Liver (tissue), 9 donors: Measurements from ENCODE around the gene TMCO5A. TPM values are rescaled to one million over a fixed set of nuclear protein-coding genes. Genes with fewer than 3 reads are reported as not detected.

Experiments used
- DNase-seq: peaks from one replicate; pipeline ENCODE4 v3.0.0-alpha.2; 2017; ENCODE audit warnings: low spot score
- H3K27ac ChIP-seq, 2 donors: one replicate each; pipeline ENCODE4 v1.7.0; 2013; ENCODE audit warnings: inconsistent platforms in 2 of 2, low read length in 2 of 2, control low read depth in 1 of 2, low read depth in 1 of 2, mild to moderate bottlenecking in 1 of 2
- H3K27me3 ChIP-seq, 4 donors: one replicate each; pipeline versions ENCODE4 v1.6.1 to v1.7.0; 2013; ENCODE audit warnings: low read length in 3 of 4, inconsistent platforms in 1 of 4, mild to moderate bottlenecking in 1 of 4, moderate library complexity in 1 of 4; ENCODE audit not compliant: control insufficient read depth in 4 of 4, insufficient read depth in 4 of 4
- H3K36me3 ChIP-seq, 4 donors: one replicate each; pipeline versions ENCODE4 v1.6.1 to v1.7.0; 2013; ENCODE audit warnings: low read length in 3 of 4, mild to moderate bottlenecking in 3 of 4, low read depth in 1 of 4, moderate library complexity in 1 of 4; ENCODE audit not compliant: control insufficient read depth in 4 of 4, insufficient read depth in 3 of 4
- H3K4me1 ChIP-seq, 4 donors: one replicate each; pipeline versions ENCODE4 v1.6.1 to v1.7.0; 2013; ENCODE audit warnings: low read length in 3 of 4, mild to moderate bottlenecking in 3 of 4, moderate library complexity in 1 of 4; ENCODE audit not compliant: control insufficient read depth in 4 of 4, insufficient read depth in 4 of 4
- H3K4me3 ChIP-seq, 3 donors: one replicate each; pipeline versions ENCODE4 v1.6.1 to v1.7.0; 2013; ENCODE audit warnings: low read length in 3 of 3, control low read depth in 1 of 3, low read depth in 1 of 3, mild to moderate bottlenecking in 1 of 3
- H3K9ac ChIP-seq, 2 donors: one replicate each; pipeline ENCODE4 v1.7.0; 2013; ENCODE audit warnings: low read length in 2 of 2, mild to moderate bottlenecking in 2 of 2, moderate library complexity in 2 of 2, control low read depth in 1 of 2, low read depth in 1 of 2
- H3K9me3 ChIP-seq, 4 donors: one replicate each; pipeline versions ENCODE4 v1.6.1 to v1.7.0; 2013; ENCODE audit warnings: low read length in 3 of 4; ENCODE audit not compliant: control insufficient read depth in 4 of 4
- ATF3 ChIP-seq: IDR thresholded peaks from 2 replicates; pipeline ENCODE4 v1.6.1; 2016; ENCODE audit warnings: antibody characterized with exemption
- CTCF ChIP-seq: fragments of 150-350 bp; IDR thresholded peaks from 2 replicates; pipeline ENCODE4 v1.5.1; 2017; ENCODE audit warnings: improper control_type of control experiment, low read depth, low read length; ENCODE audit not compliant: missing input control
- EGR1 ChIP-seq, 2 donors: IDR thresholded peaks; 2 replicates each; pipeline ENCODE4 v1.6.1; 2016 to 2018; ENCODE audit warnings: antibody characterized with exemption in 2 of 2, low read depth in 2 of 2
- FOXA1 ChIP-seq: IDR thresholded peaks from 2 replicates; pipeline ENCODE4 v1.6.1; 2016; ENCODE audit warnings: antibody characterized with exemption
- FOXA2 ChIP-seq: IDR thresholded peaks from 2 replicates; pipeline ENCODE4 v1.6.1; 2016; ENCODE audit warnings: antibody characterized with exemption
- GABPA ChIP-seq, 2 donors: IDR thresholded peaks in 1 of 2; conservative IDR thresholded peaks in 1 of 2; 2 replicates each; pipeline ENCODE4 v1.6.1; 2016; ENCODE audit warnings: antibody characterized with exemption in 2 of 2, mild to moderate bottlenecking in 1 of 2, moderate library complexity in 1 of 2
- HNF4A ChIP-seq, 2 donors: conservative IDR thresholded peaks; 2 replicates each; pipeline ENCODE4 v1.6.1; 2016; ENCODE audit warnings: antibody characterized with exemption in 2 of 2, mild to moderate bottlenecking in 2 of 2
- HNF4G ChIP-seq: IDR thresholded peaks from 2 replicates; pipeline ENCODE4 v1.6.1; 2016; ENCODE audit warnings: antibody characterized with exemption
- JUND ChIP-seq, 2 donors: IDR thresholded peaks; 2 replicates each; pipeline ENCODE4 v1.6.1; 2016; ENCODE audit warnings: antibody characterized with exemption in 2 of 2
- MAX ChIP-seq: IDR thresholded peaks from 2 replicates; pipeline ENCODE4 v1.6.1; 2016; ENCODE audit warnings: antibody characterized with exemption
- NR2F2 ChIP-seq: IDR thresholded peaks from 2 replicates; pipeline ENCODE4 v1.6.1; 2016; ENCODE audit warnings: antibody characterized with exemption
- RAD21 ChIP-seq, 2 donors: IDR thresholded peaks; 2 replicates each; pipeline ENCODE4 v1.6.1; 2016; ENCODE audit warnings: antibody characterized with exemption in 2 of 2, mild to moderate bottlenecking in 2 of 2
- REST ChIP-seq: IDR thresholded peaks from 2 replicates; pipeline ENCODE4 v1.6.1; 2016; ENCODE audit warnings: antibody characterized with exemption, mild to moderate bottlenecking
- RXRA ChIP-seq, 2 donors: IDR thresholded peaks; 2 replicates each; pipeline ENCODE4 v1.6.1; 2017 to 2018; ENCODE audit warnings: antibody characterized with exemption in 2 of 2, mild to moderate bottlenecking in 1 of 2
- SP1 ChIP-seq: IDR thresholded peaks from 2 replicates; pipeline ENCODE4 v1.6.1; 2018; ENCODE audit warnings: antibody characterized with exemption, mild to moderate bottlenecking
- TAF1 ChIP-seq: conservative IDR thresholded peaks from 2 replicates; pipeline ENCODE4 v1.6.1; 2016; ENCODE audit warnings: antibody characterized with exemption, mild to moderate bottlenecking
- ZBTB33 ChIP-seq: IDR thresholded peaks from 2 replicates; pipeline ENCODE4 v1.6.1; 2016; ENCODE audit warnings: antibody characterized with exemption
- WGBS: extraction: QIAGEN DNeasy Blood & Tissue Kit; methylation state at CpG from one replicate; pipeline ENCODE4 v1.1.7; 2013; 5-methylcytosine and 5-hydroxymethylcytosine counted together
- polyA plus RNA-seq, 2 donors: library from polyadenylated mRNA; stranded (reverse) in 1 of 2; unstranded in 1 of 2; fragments of 200-250 nt in 1 of 2; fragments of >200 nt in 1 of 2; fragmentation: Nextera tagmentation in 1 of 2; extraction: Ambion mirVana in 1 of 2; gene quantifications; one replicate each; pipeline versions ENCODE4 v1.2.1 to v1.2.3, GENCODE V29; 2013 to 2015
- total RNA-seq, 2 donors: library from RNA; depleted of rRNA; stranded (reverse); fragments of >200 nt; gene quantifications; one replicate each; pipeline ENCODE4 v1.2.3, GENCODE V29; 2014
- donor health status: healthy.
- donor health status: healthy.
- donor health status: healthy.
- donor health status: healthy.
- donor health status: healthy.

The TMCO5A gene
- total RNA-seq (not detected), polyA plus RNA-seq (not detected)

GRCh38 chr15:37934340-37934739 lies at the start of gene TMCO5A:
TMCO5A (plus strand) TSS chr15:37934640; CDS start chr15:37936324, 1,684 bp downstream.
- no peaks in the 10 kb centered on the region for H3K4me1 ChIP-seq
- H3K9me3 ChIP-seq, result no peaks in the 10 kb centered on the region
- H3K9ac ChIP-seq, result no peak within 1 kb of the TSS
- no peak within 1 kb of the TSS for H3K27ac ChIP-seq
- WGBS, result 63% methylated on average over 1 of the region's 1 CpG
- H3K36me3 ChIP-seq, result no peaks in the 10 kb centered on the region
- TF ChIP-seq ATF3 (no peak), HNF4A (conservative IDR thresholded peaks at IDR 0.05) (no peak), SP1 (no peak), RXRA (IDR thresholded peaks at IDR 0.05) (no peak), CTCF (no peak), FOXA2 (no peak), EGR1 (IDR thresholded peaks at IDR 0.05; ENCODE audit: low read depth in 2 of 2) (no peak), NR2F2 (no peak), GABPA (IDR thresholded peaks at IDR 0.05 in 1 of 2, conservative IDR thresholded peaks at IDR 0.05 in 1 of 2) (no peak), TAF1 (no peak), HNF4G (no peak), MAX (no peak), JUND (IDR thresholded peaks at IDR 0.05) (no peak), ZBTB33 (no peak), RAD21 (IDR thresholded peaks at IDR 0.05) (no peak)
- DNase-seq, result no peak
- H3K4me3 ChIP-seq, result no peak within 1 kb of the TSS
- H3K27me3 ChIP-seq, result no peaks in the 10 kb centered on the region

- H3K27me3 ChIP-seq, result no peaks in the 10 kb centered on the region
- H3K9me3 ChIP-seq, result no peaks in the 10 kb centered on the region
- DNase-seq, result no peak
- H3K4me1 ChIP-seq, result peaks cover 0 to 2% (median under 1%) of the 10 kb centered on the region in 4 donors
- no peak overlapping the region for H3K27ac ChIP-seq
- no peak overlapping the region for H3K9ac ChIP-seq
- peak; percentile 14 for TF ChIP-seq FOXA2
- no peak for TF ChIP-seq HNF4G
- TF ChIP-seq RXRA (IDR thresholded peaks at IDR 0.05), result no peak
- TF ChIP-seq GABPA (IDR thresholded peaks at IDR 0.05 in 1 of 2, conservative IDR thresholded peaks at IDR 0.05 in 1 of 2), result peak in 1 of 2 donors; percentile 31
- no peak for TF ChIP-seq MAX
- TF ChIP-seq SP1, result no peak
- no peak for TF ChIP-seq EGR1 (IDR thresholded peaks at IDR 0.05; ENCODE audit: low read depth in 2 of 2)
- TF ChIP-seq FOXA1, result no peak
- no peak for TF ChIP-seq CTCF
- TF ChIP-seq ZBTB33, result no peak
- TF ChIP-seq JUND (IDR thresholded peaks at IDR 0.05), result peak; percentile 26 to 34
- TF ChIP-seq ATF3, result no peak
- no peak for TF ChIP-seq RAD21 (IDR thresholded peaks at IDR 0.05)
- TF ChIP-seq NR2F2, result no peak
- peak; percentile 37 to 47 for TF ChIP-seq HNF4A (conservative IDR thresholded peaks at IDR 0.05)
- TF ChIP-seq REST, result no peak
- no peak for TF ChIP-seq TAF1
- no peaks in the 10 kb centered on the region for H3K36me3 ChIP-seq
- no peak overlapping the region for H3K4me3 ChIP-seq
Measured at GRCh38 chr15:37885651-37886050, 48.8 kb upstream of the TMCO5A start.
